ENCODE data around the gene CCBE1. TPM values are rescaled to one million over a fixed set of nuclear protein-coding genes. Genes with fewer than 3 reads are reported as not detected.
A peak's percentile ranks its signal among the peaks of the same experiment; 100 is the strongest.

The CCBE1 gene
- total RNA-seq, 1 donor from 2014 or later, result 6.4 TPM

DNA sequence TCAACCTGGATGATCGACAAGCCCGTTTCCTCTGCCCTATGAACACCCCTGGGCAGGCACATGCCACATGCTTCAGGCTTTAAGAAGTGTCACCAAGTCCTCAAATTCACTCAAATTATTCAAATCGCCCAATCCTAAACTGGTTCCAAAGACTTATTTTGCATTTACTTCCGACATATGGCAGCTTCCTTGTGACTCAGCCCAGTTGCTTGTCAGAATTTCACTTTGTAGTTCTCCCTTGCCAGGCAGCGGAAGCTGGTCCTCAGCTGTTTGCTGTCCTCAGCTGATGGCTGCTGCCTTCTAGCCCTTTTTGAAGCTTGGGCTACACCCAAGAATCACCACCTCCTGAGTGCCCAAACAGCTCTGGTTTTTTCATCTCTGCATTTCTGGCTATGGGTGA, 232.7 kb downstream of the CCBE1 start:
- Histone ChIP-seq H3K36me3 (no peaks in the 10 kb centered on the region), H3K4me1 (no peaks in the 10 kb centered on the region), H3K27me3 (no peaks in the 10 kb centered on the region), H3F3A (ENCODE audit: low read depth) (no peaks in the 10 kb centered on the region), H3K4me2 (no peak overlapping the region), H3K9ac (no peak overlapping the region), H2AFZ (replicated peaks) (no peak overlapping the region), H3K9me3 (ENCODE audit: low read depth) (no peaks in the 10 kb centered on the region), H3K79me2 (ENCODE audit: low read depth) (no peaks in the 10 kb centered on the region), H3K4me3 (no peak overlapping the region), H3K27ac (no peak overlapping the region), H4K20me1 (ENCODE audit: low read depth) (no peaks in the 10 kb centered on the region)
- Mint-ChIP-seq H3K4me1 (peaks cover 14% of the 10 kb centered on the region), H3K4me3 (no peak overlapping the region), H3K36me3 (no peaks in the 10 kb centered on the region), H3K27me3 (ENCODE audit: insufficient read depth, low read depth) (peaks cover 2% of the 10 kb centered on the region), H3K27ac (no peak overlapping the region), H3K9me3 (no peaks in the 10 kb centered on the region)
- DNase-seq (ENCODE audit: low spot score), result no peak
- TF ChIP-seq CTCF (IDR thresholded peaks at IDR 0.05) (no peak), EZH2 (IDR thresholded peaks at IDR 0.05) (no peak)

- no peak overlapping the region for H3K4me3 Mint-ChIP-seq
- TF ChIP-seq EZH2phosphoT487 (IDR thresholded peaks at IDR 0.05) (no peak), EZH2 (IDR thresholded peaks at IDR 0.05) (no peak), CTCF (IDR thresholded peaks at IDR 0.05) (no peak)
- no peaks in the 10 kb centered on the region for H3K27me3 ChIP-seq
- no peak overlapping the region for H2AFZ ChIP-seq (replicated peaks)
- H3K9me3 Mint-ChIP-seq, result no peaks in the 10 kb centered on the region
- H3K4me3 ChIP-seq, result no peak overlapping the region
- H3K36me3 Mint-ChIP-seq, result no peaks in the 10 kb centered on the region
- no peaks in the 10 kb centered on the region for H3K9me3 ChIP-seq (ENCODE audit: low read depth)
- H3K4me2 ChIP-seq, result no peak overlapping the region
- no peaks in the 10 kb centered on the region for H4K20me1 ChIP-seq (ENCODE audit: low read depth)
- H3K27ac Mint-ChIP-seq, result no peak overlapping the region
- no peaks in the 10 kb centered on the region for H3K4me1 ChIP-seq
- no peaks in the 10 kb centered on the region for H3K79me2 ChIP-seq (ENCODE audit: low read depth)
- DNase-seq (ENCODE audit: low spot score), result no peak
- H3F3A ChIP-seq (ENCODE audit: low read depth), result no peaks in the 10 kb centered on the region
- peaks cover 10% of the 10 kb centered on the region for H3K27me3 Mint-ChIP-seq (ENCODE audit: insufficient read depth, low read depth)
- no peak overlapping the region for H3K27ac ChIP-seq
- no peak overlapping the region for H3K9ac ChIP-seq
- H3K36me3 ChIP-seq, result no peaks in the 10 kb centered on the region
- H3K4me1 Mint-ChIP-seq, result peaks cover 13% of the 10 kb centered on the region
These were observed 236.1 kb downstream of the CCBE1 start for GRCh38 chr18:59461171-59461570.

GRCh38 chr18:59460072-59460420, 237.2 kb downstream of the CCBE1 start:
- Histone ChIP-seq H3K9ac (no peak overlapping the region), H3K27me3 (no peaks in the 10 kb centered on the region), H4K20me1 (ENCODE audit: low read depth) (no peaks in the 10 kb centered on the region), H3K27ac (no peak overlapping the region), H3K36me3 (no peaks in the 10 kb centered on the region), H3K79me2 (ENCODE audit: low read depth) (no peaks in the 10 kb centered on the region), H3F3A (ENCODE audit: low read depth) (no peaks in the 10 kb centered on the region), H3K4me2 (no peak overlapping the region), H3K9me3 (ENCODE audit: low read depth) (no peaks in the 10 kb centered on the region), H3K4me3 (no peak overlapping the region), H2AFZ (replicated peaks) (no peak overlapping the region), H3K4me1 (peaks cover 6% of the 10 kb centered on the region)
- peaks cover 24% of the 10 kb centered on the region for H3K4me1 Mint-ChIP-seq
- no peak for TF ChIP-seq CTCF (IDR thresholded peaks at IDR 0.05)
- TF ChIP-seq EZH2phosphoT487 (IDR thresholded peaks at IDR 0.05), result no peak
- no peak for TF ChIP-seq EZH2 (IDR thresholded peaks at IDR 0.05)
- peaks cover 10% of the 10 kb centered on the region for H3K27me3 Mint-ChIP-seq (ENCODE audit: insufficient read depth, low read depth)
- no peak overlapping the region for H3K27ac Mint-ChIP-seq
- peak; percentile 13 for DNase-seq (ENCODE audit: low spot score)
- H3K9me3 Mint-ChIP-seq, result no peaks in the 10 kb centered on the region
- no peaks in the 10 kb centered on the region for H3K36me3 Mint-ChIP-seq
- H3K4me3 Mint-ChIP-seq, result no peak overlapping the region

All from neural progenitor cell (in vitro differentiated cells).